GM18508 (cell line): ENCODE results near the gene MYL6B.

Source experiments
- ATAC-seq: cut with Tn5 transposase; IDR thresholded peaks from one replicate; pipeline ENCODE4 v1.9.1; 2021; ENCODE audit warnings: moderate number of reproducible peaks; ENCODE audit not compliant: insufficient read depth, unreplicated experiment

The MYL6B gene

DNA sequence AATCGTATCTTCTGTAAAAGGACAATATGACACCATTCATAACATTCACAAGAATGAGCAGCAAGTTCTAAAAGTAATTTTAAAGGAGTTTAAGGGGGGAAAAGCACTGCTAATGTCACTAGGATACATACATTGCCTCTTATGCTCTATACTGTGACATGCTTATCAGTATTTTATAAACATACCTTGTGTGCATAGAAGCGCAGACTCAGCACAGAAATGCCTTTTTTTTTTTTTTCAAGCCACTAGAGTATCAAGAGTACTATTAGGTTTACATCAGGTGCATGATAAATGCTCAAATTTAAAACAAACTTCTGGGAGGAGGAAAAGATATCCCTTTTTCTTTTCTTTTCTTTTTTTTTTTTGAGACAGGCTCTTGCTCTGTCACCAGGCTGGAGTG is 50.5 kb downstream of the MYL6B start:
- no peak for ATAC-seq

DNA sequence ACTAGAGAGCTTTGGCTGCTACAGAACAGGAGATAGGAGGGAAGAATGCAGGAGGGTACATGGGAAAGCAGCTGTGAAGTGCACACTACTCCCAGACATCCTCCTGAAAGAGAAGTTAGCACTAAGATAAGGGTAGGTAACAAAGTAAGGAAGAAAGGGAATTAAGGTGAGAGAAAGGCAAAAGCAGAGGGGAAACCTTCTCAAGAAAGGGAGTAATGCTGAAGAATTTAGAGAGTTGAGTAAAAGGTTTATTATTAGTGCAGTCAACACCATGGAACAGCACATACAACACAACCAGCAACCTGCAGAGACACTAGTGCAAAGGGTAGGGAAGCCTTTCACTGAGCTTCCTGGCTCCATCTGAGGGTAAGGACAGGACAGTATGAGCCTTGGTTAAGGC is 51.9 kb downstream of the MYL6B start:
- no peak for ATAC-seq

DNA sequence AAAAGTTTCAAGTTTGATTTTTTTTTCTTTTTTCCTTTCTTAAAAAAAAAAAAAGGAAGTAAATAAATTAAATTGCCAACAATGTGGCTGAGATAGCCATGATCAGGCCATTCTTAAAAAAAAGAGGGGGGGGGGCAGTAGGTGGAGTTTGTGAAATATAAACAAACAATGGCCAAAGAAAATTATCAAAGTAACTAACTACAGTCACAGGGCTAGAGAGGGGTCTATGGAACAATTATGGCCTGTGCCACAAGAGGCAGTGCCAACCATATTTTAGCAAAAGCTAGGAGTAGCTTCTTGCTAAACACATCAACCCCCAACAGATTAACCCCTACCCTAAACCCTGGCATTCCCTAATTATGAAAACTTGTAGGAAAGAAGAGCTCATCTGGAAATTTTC is 53.1 kb downstream of the MYL6B start:
- ATAC-seq = no peak

- no peak for ATAC-seq
These were observed 54.2 kb downstream of the MYL6B start for GRCh38 chr12:56206452-56207166.
